HCT116 (cell line): ENCODE results near the gene POU2AF1. TPM values are rescaled to one million over a fixed set of nuclear protein-coding genes. Genes with fewer than 3 reads are reported as not detected.

ENCODE experiments used
- ATAC-seq: fragments of 200-7000 bp; cut with Tn5 transposase; 2 replicates; pipeline ENCODE4 v1.9.1; 2020; ENCODE audit warnings: mild to moderate bottlenecking, moderate library complexity
- BruUV-seq: library from RNA; stranded (reverse); fragments of 400-500 nt; replicated peaks from 2 replicates; lab custom pipeline; 2021; lab: Mats Ljungman, UMichigan
- CTCF ChIA-PET: fragments of 300-600 bp; sonication (Branson Sonifier 250); formaldehyde crosslinking; loops from one replicate; lab custom pipeline; 2021; ENCODE audit warnings: antibody characterized with exemption; lab: Charles Lee
- POLR2A ChIA-PET: fragments of 300-600, 350-600 bp; sonication (Branson Sonifier 250); formaldehyde crosslinking; loops from one replicate; lab custom pipeline; 2021; ENCODE audit warnings: antibody characterized with exemption; lab: Charles Lee
- RAD21 ChIA-PET, 2 experiments: fragments of 300-600 bp; sonication (Branson Sonifier 250); formaldehyde crosslinking; loops; one replicate each; lab custom pipeline; 2023; ENCODE audit warnings: low total read pairs in 2 of 2; ENCODE audit not compliant: uncharacterized antibody in 2 of 2, unreplicated experiment in 2 of 2, low non-redundant PET in 1 of 2; lab: Charles Lee
- DNase-seq: peaks from one replicate; pipeline ENCODE4 v3.0.0-alpha.2; 2010; ENCODE audit warnings: low read depth, low spot score
- H2AFZ ChIP-seq: fragments of 200-600 bp; shearing (Covaris generic), sonication (generic); 2 replicates; pipeline ENCODE4 v1.6.1; 2017; ENCODE audit warnings: low read depth, mixed run types, mixed read lengths, antibody characterized with exemption, low read length; ENCODE audit not compliant: poor library complexity, severe bottlenecking
- H3K27ac ChIP-seq: 2 replicates; pipeline ENCODE4 v1.5.1; 2012; ENCODE audit warnings: low read depth, low read length
- H3K27me3 ChIP-seq: fragments of 200-600 bp; sonication (generic); 2 replicates; pipeline ENCODE4 v1.6.1; 2016; ENCODE audit warnings: mixed run types, low read length, mixed read lengths; ENCODE audit not compliant: insufficient read depth
- H3K36me3 ChIP-seq, 2 experiments: fragments of 200-500 bp in 1 of 2; fragments of 200-600 bp in 1 of 2; sonication (Bioruptor generic) in 1 of 2; sonication (generic) in 1 of 2; 2 replicates each; pipeline versions ENCODE4 v1.5.1 to v1.6.1; 2014 to 2016; ENCODE audit warnings: low read length in 2 of 2, inconsistent platforms in 1 of 2, mixed read lengths in 1 of 2, mixed run types in 1 of 2; ENCODE audit not compliant: insufficient read depth in 2 of 2, control insufficient read depth in 1 of 2
- H3K4me1 ChIP-seq, 2 experiments: fragments of 200-600 bp in 1 of 2; sonication (generic) in 1 of 2; 2 replicates each; pipeline versions ENCODE4 v1.5.1 to v1.6.1; 2012 to 2017; ENCODE audit warnings: low read length in 2 of 2, inconsistent platforms in 1 of 2, mild to moderate bottlenecking in 1 of 2, mixed read lengths in 1 of 2, mixed run types in 1 of 2, moderate library complexity in 1 of 2; ENCODE audit not compliant: insufficient read depth in 2 of 2, control insufficient read depth in 1 of 2
- H3K4me2 ChIP-seq: fragments of 200-600 bp; sonication (generic); 2 replicates; pipeline ENCODE4 v1.6.1; 2017; ENCODE audit warnings: mixed run types, low read length, mixed read lengths
- H3K4me3 ChIP-seq, 2 experiments: fragments of 200-600 bp in 1 of 2; sonication (generic) in 1 of 2; replicated peaks in 1 of 2; 2 replicates each; pipeline ENCODE4 v1.5.1; 2011 to 2016; ENCODE audit warnings: low read length in 2 of 2, control low read depth in 1 of 2, low read depth in 1 of 2, mild to moderate bottlenecking in 1 of 2, mixed read lengths in 1 of 2, mixed run types in 1 of 2
- H3K79me2 ChIP-seq: fragments of 200-600 bp; sonication (generic); 2 replicates; pipeline ENCODE4 v1.6.1; 2017; ENCODE audit warnings: mild to moderate bottlenecking, mixed run types, low read length, moderate library complexity, mixed read lengths; ENCODE audit not compliant: insufficient read depth
- H3K9ac ChIP-seq: fragments of 200-600 bp; sonication (generic); 2 replicates; pipeline ENCODE4 v1.6.1; 2016; ENCODE audit warnings: low read length, mixed read lengths
- H3K9me2 ChIP-seq: fragments of 200-600 bp; sonication (generic), shearing (Covaris generic); 2 replicates; pipeline ENCODE4 v1.6.1; 2017; ENCODE audit warnings: mixed run types, mild to moderate bottlenecking, moderate library complexity; ENCODE audit not compliant: insufficient read depth
- H3K9me3 ChIP-seq, 2 experiments: fragments of 200-500 bp in 1 of 2; fragments of 200-600 bp in 1 of 2; sonication (Bioruptor generic) in 1 of 2; sonication (generic) in 1 of 2; 2 replicates each; pipeline ENCODE4 v1.6.1; 2014 to 2017; ENCODE audit warnings: low read length in 2 of 2, mixed read lengths in 2 of 2, inconsistent platforms in 1 of 2, low read depth in 1 of 2, mild to moderate bottlenecking in 1 of 2, mixed run types in 1 of 2, moderate library complexity in 1 of 2; ENCODE audit not compliant: control insufficient read depth in 1 of 2, insufficient read depth in 1 of 2
- H4K20me1 ChIP-seq: fragments of 200-600 bp; sonication (generic), shearing (Covaris generic); 2 replicates; pipeline ENCODE4 v1.6.1; 2017; ENCODE audit warnings: mixed run types, mild to moderate bottlenecking, moderate library complexity; ENCODE audit not compliant: insufficient read depth
- ELF1 ChIP-seq: IDR thresholded peaks from 2 replicates; pipeline ENCODE4 v1.6.1; 2012; ENCODE audit warnings: low read depth, borderline replicate concordance
- JUND ChIP-seq: IDR thresholded peaks from 2 replicates; pipeline ENCODE4 v1.6.1; 2012
- SIN3A ChIP-seq: IDR thresholded peaks from 2 replicates; pipeline ENCODE4 v1.6.1; 2012; ENCODE audit warnings: low read depth
- SP1 ChIP-seq: IDR thresholded peaks from 2 replicates; pipeline ENCODE4 v1.6.1; 2012; ENCODE audit warnings: low read depth
- YY1 ChIP-seq: IDR thresholded peaks from 2 replicates; pipeline ENCODE4 v1.6.1; 2011; ENCODE audit warnings: low read length, low read depth, moderate library complexity, mild to moderate bottlenecking; ENCODE audit not compliant: insufficient replicate concordance; ENCODE audit errors: extremely low read depth
- ZBTB33 ChIP-seq: IDR thresholded peaks from 2 replicates; pipeline ENCODE4 v1.6.1; 2011; ENCODE audit warnings: mild to moderate bottlenecking, low read length, moderate library complexity; ENCODE audit not compliant: insufficient replicate concordance; ENCODE audit errors: extremely low read depth
- intact Hi-C: fragments of 100-400 bp; cut with micrococcal nuclease; formaldehyde crosslinking; loops from 2 replicates; pipeline ENCODE4 v1.10.0; 2022
- total RNA-seq: library from RNA; stranded (reverse); gene quantifications from one replicate; pipeline ENCODE4 v1.2.1, GENCODE V29; 2021; ENCODE audit not compliant: unreplicated experiment

Gene POU2AF1
- total RNA-seq, 1 experiment from 2014 or later = 0.17 TPM

GRCh38 chr11:111331711-111332479, 47.2 kb downstream of the POU2AF1 start:
- no peaks in the 10 kb centered on the region for H3K79me2 ChIP-seq
- CTCF ChIA-PET = no interaction called here
- H3K9me3 ChIP-seq = no peaks in the 10 kb centered on the region
- POLR2A ChIA-PET = no interaction called here
- H3K36me3 ChIP-seq = no peaks in the 10 kb centered on the region
- peaks cover 6% of the 10 kb centered on the region; the same call in 1 of the 2 replicates for H3K27me3 ChIP-seq
- no peak for ATAC-seq
- no peak overlapping the region for H2AFZ ChIP-seq
- DNase-seq = no peak
- no peak overlapping the region for H3K9ac ChIP-seq
- intact Hi-C loops = no loop called here
- no peak for TF ChIP-seq JUND
- no peak for TF ChIP-seq ZBTB33
- TF ChIP-seq ELF1 = no peak
- TF ChIP-seq SP1 = no peak
- no peak for TF ChIP-seq SIN3A
- TF ChIP-seq YY1 = no peak
- H3K27ac ChIP-seq = no peak overlapping the region
- no peaks in the 10 kb centered on the region for H4K20me1 ChIP-seq
- no peaks in the 10 kb centered on the region for H3K4me1 ChIP-seq
- no peak overlapping the region for H3K4me3 ChIP-seq
- no TSS peak for BruUV-seq
- RAD21 ChIA-PET = no interaction called here
- H3K4me2 ChIP-seq = no peak overlapping the region
- no peaks in the 10 kb centered on the region; the same call in 1 of the 2 replicates for H3K9me2 ChIP-seq
